ENCODE results near the gene OR7G1.
"Not testable (repeated sequence)": the region's sequence is repeated elsewhere in the genome, so short reads cannot be mapped to it uniquely, and the experiment has no call there.

Gene OR7G1

DNA sequence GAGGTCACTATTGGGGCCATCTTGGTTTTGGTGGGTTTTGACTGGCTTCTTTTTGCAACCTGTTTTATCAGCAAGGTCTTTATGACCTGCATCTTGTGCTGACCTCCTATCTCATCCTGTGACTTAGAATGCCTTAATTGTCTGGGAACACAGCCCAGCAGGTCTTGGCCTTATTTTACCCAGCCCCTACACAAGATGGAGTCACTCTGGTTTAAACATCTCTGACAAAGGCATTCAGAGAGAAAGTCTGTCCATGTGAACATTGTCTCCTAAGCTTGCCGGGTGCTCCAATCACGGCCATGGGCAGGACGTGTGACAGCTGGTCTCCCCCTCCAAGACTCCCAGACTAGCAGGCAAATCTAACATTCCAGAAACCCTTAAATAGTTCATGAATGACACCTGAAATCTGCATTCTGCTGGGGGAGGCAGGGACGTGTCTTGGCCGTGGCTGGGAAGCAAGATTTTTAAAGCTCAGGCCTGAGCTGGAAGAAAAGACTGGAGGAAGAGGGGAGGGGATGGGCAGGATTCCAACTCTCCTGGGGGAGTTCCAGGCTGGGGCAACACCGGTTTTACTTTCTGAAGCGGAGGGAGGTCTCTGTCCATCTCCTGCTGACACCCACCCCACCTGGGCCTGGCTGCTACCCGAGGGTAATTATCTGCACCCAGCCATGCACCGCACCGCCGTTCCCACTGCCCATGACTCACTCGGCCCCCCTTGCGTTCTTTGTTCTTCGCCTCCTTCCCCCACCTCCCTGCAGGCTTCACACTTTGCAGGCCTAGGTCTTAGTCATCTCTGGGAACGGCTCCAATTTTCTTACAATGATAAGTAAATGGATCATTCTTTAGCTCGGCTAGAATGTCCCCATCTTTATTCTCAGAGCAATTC, 40.3 kb downstream of the OR7G1 start:
- no peaks in the 10 kb centered on the region for H3K36me3 ChIP-seq (ENCODE audit: low read length)
- H3K27me3 ChIP-seq (ENCODE audit: low read length) = no peaks in the 10 kb centered on the region
- no peak overlapping the region for H3K9ac ChIP-seq (ENCODE audit: low read length)

GRCh38 chr19:9073806-9074205, 41.8 kb downstream of the OR7G1 start:
- Histone ChIP-seq H3K9me2 (replicated peaks; ENCODE audit: insufficient read depth, low read length) (no peaks in the 10 kb centered on the region), H3K79me2 (ENCODE audit: insufficient read depth, low read length) (no peaks in the 10 kb centered on the region), H3K4me3 (ENCODE audit: insufficient read depth, low read length, poor library complexity, severe bottlenecking) (no peak overlapping the region), H3K9me3 (ENCODE audit: insufficient read depth, low read length) (no peaks in the 10 kb centered on the region), H3K27ac (ENCODE audit: low read depth, low read length) (no peak overlapping the region), H2AFZ (ENCODE audit: low read depth, low read length, severe bottlenecking) (no peak overlapping the region), H3K36me3 (ENCODE audit: low read length) (no peaks in the 10 kb centered on the region), H3K27me3 (ENCODE audit: low read length) (no peaks in the 10 kb centered on the region), H3K4me2 (ENCODE audit: low read depth, low read length, poor library complexity, severe bottlenecking) (no peak overlapping the region), H3F3A (ENCODE audit: insufficient read depth) (no peaks in the 10 kb centered on the region), H4K20me1 (ENCODE audit: low read depth, low read length) (no peaks in the 10 kb centered on the region), H3K9ac (ENCODE audit: low read length) (no peak overlapping the region)
- TF ChIP-seq EZH2phosphoT487 (conservative IDR thresholded peaks at IDR 0.05; ENCODE audit: low read length) (no peak), CTCF (IDR thresholded peaks at IDR 0.05; ENCODE audit: insufficient read depth, low read length, poor library complexity, severe bottlenecking) (no peak)

More for the DNA sequence above, 40.3 kb downstream of the OR7G1 start:
- Histone ChIP-seq H2AFZ (ENCODE audit: low read depth, low read length, severe bottlenecking) (no peak overlapping the region), H3K9me3 (ENCODE audit: insufficient read depth, low read length) (no peaks in the 10 kb centered on the region), H3K9me2 (replicated peaks; ENCODE audit: insufficient read depth, low read length) (no peaks in the 10 kb centered on the region), H3F3A (ENCODE audit: insufficient read depth) (no peaks in the 10 kb centered on the region), H4K20me1 (ENCODE audit: low read depth, low read length) (no peaks in the 10 kb centered on the region), H3K27ac (ENCODE audit: low read depth, low read length) (no peak overlapping the region), H3K4me3 (ENCODE audit: insufficient read depth, low read length, poor library complexity, severe bottlenecking) (no peak overlapping the region), H3K4me2 (ENCODE audit: low read depth, low read length, poor library complexity, severe bottlenecking) (no peak overlapping the region), H3K79me2 (ENCODE audit: insufficient read depth, low read length) (no peaks in the 10 kb centered on the region)
- TF ChIP-seq CTCF (IDR thresholded peaks at IDR 0.05; ENCODE audit: insufficient read depth, low read length, poor library complexity, severe bottlenecking) = no peak
- no peak for TF ChIP-seq EZH2phosphoT487 (conservative IDR thresholded peaks at IDR 0.05; ENCODE audit: low read length)

GRCh38 chr19:9071720-9072119, 43.8 kb downstream of the OR7G1 start:
- not testable (repeated sequence) for H3K36me3 ChIP-seq (ENCODE audit: low read length); H4K20me1 ChIP-seq (ENCODE audit: low read depth, low read length); H3K9me3 ChIP-seq (ENCODE audit: insufficient read depth, low read length); H3F3A ChIP-seq (ENCODE audit: insufficient read depth); H3K9ac ChIP-seq (ENCODE audit: low read length); H2AFZ ChIP-seq (ENCODE audit: low read depth, low read length, severe bottlenecking); H3K4me3 ChIP-seq (ENCODE audit: insufficient read depth, low read length, poor library complexity, severe bottlenecking); H3K27me3 ChIP-seq (ENCODE audit: low read length); H3K79me2 ChIP-seq (ENCODE audit: insufficient read depth, low read length); H3K9me2 ChIP-seq (replicated peaks; ENCODE audit: insufficient read depth, low read length); H3K27ac ChIP-seq (ENCODE audit: low read depth, low read length); H3K4me2 ChIP-seq (ENCODE audit: low read depth, low read length, poor library complexity, severe bottlenecking)

- Histone ChIP-seq H3K4me3 (ENCODE audit: insufficient read depth, low read length, poor library complexity, severe bottlenecking) (no peak overlapping the region), H3K36me3 (ENCODE audit: low read length) (no peaks in the 10 kb centered on the region), H3F3A (ENCODE audit: insufficient read depth) (no peaks in the 10 kb centered on the region), H2AFZ (ENCODE audit: low read depth, low read length, severe bottlenecking) (no peak overlapping the region), H3K27ac (ENCODE audit: low read depth, low read length) (no peak overlapping the region), H3K4me2 (ENCODE audit: low read depth, low read length, poor library complexity, severe bottlenecking) (no peak overlapping the region), H3K79me2 (ENCODE audit: insufficient read depth, low read length) (no peaks in the 10 kb centered on the region), H3K9ac (ENCODE audit: low read length) (no peak overlapping the region), H3K9me2 (replicated peaks; ENCODE audit: insufficient read depth, low read length) (no peaks in the 10 kb centered on the region), H3K9me3 (ENCODE audit: insufficient read depth, low read length) (no peaks in the 10 kb centered on the region), H4K20me1 (ENCODE audit: low read depth, low read length) (no peaks in the 10 kb centered on the region), H3K27me3 (ENCODE audit: low read length) (no peaks in the 10 kb centered on the region)
- TF ChIP-seq CTCF (IDR thresholded peaks at IDR 0.05; ENCODE audit: insufficient read depth, low read length, poor library complexity, severe bottlenecking) (no peak), EZH2phosphoT487 (conservative IDR thresholded peaks at IDR 0.05; ENCODE audit: low read length) (no peak)
Measured at GRCh38 chr19:9070066-9070465, 45.5 kb downstream of the OR7G1 start.

All from SU-DHL-6 (cell line).